ENCODE results near the gene RPS27.

DNA sequence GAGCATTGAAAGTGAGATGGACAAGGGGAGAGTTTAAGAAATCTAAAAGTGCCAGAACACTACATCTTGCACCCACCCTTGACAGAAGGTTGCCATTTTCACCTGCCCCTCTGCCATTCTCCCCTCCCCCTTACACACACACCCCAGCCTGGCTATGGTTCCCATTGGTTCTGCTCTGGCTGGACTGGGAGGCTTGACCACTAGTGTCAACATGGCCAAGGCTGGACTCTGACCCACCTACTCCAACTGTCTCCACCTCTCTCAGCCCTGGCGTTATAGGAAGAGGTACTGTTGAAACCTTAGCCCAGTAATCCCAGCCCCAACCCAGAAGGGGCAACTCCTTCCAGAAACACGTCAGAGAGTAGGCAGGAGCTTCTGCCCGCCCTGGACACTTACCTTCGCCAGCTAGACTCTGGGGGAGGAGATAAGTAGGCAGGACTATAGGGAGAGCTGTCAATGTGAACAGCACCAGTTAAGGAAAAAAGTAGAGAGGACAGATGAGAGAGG, 36.6 kb upstream of the RPS27 start:
- TF ChIP-seq POLR2AphosphoS5 (IDR thresholded peaks at IDR 0.05; ENCODE audit: insufficient read depth in 1 of 2, low read depth in 1 of 2): no peak
- TF ChIP-seq POLR2A (IDR thresholded peaks at IDR 0.05): no peak

Data from vagina (tissue), 2 donors.